GM21786 (cell line): ENCODE data around the gene USP32.
"Not testable (repeated sequence)": the region's sequence is repeated elsewhere in the genome, so short reads cannot be mapped to it uniquely, and the experiment has no call there.

Experiments used
- ATAC-seq: cut with Tn5 transposase; IDR thresholded peaks from one replicate; pipeline ENCODE4 v1.9.1; 2021; ENCODE audit not compliant: unreplicated experiment

USP32 gene

GRCh38 chr17:60372790-60373483 lies 19.0 kb downstream of the USP32 start:
- ATAC-seq = no peak

DNA sequence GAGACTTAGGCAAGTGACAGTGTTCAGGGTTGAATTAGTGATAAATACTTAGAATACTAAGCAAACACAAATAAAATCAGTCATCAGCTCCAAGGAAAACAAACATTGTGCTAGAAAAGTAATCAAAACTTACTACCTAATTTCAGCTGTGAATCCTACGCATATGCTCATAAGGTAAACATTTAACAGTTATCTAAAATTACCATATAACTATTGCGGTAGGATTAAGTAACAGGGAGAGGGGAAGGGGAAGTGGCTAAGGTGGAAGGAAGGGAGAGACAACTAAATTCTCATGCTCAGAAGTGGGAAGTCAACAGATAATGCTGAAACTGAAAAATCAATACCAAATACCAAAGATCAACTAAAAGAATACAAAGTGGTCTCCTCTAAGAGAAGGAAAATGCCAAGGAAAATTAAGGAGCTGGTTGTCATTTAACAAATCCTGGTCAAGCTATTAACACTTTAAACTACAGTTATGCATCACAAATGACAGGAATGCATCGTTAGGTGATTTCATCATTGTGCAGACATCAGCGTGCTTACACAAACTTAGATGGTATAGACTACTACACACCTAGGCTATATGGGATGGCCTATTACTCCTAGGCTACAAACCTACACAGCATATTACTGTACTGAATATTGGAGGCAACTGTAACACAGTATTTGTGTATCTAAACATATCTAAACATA lies 20.0 kb downstream of the USP32 start:
- no peak for ATAC-seq

GRCh38 chr17:60371416-60371815 lies 20.5 kb downstream of the USP32 start:
- no peak for ATAC-seq

- no peak for ATAC-seq
These were observed 22.2 kb downstream of the USP32 start for GRCh38 chr17:60369727-60370126.

DNA sequence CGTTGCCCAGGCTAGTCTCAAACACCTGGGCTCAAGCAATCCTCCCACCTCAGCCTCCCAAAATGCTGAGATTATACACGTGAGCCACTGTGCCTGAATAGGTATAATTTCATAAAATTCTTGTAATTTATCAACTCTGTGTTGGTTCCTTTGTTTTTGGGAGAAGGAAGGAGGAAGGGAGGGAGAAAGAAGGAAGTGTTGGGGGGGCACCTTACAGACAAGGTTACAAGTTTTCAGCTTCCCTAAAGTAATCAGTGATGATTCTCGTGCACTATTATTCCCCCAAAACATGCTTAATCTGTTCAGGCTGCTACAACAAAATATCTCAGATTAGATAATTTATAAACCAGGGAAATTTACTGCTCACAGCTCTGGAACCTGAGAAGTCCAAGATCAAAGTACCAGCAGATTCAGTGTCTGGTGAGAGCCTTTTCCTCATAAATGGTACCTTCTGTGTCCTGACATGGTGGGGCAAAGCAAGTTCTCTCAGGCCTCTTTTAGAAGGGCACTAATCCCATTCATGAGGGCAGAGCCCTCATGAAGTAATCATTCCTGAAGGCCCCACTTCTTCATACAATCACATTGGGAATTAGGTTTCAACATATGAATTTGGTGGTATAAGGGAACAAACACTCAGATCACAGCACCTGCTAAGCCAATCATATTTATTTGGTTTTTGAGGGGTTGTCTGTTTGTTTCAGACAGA lies 28.1 kb downstream of the USP32 start:
- ATAC-seq = no peak

DNA sequence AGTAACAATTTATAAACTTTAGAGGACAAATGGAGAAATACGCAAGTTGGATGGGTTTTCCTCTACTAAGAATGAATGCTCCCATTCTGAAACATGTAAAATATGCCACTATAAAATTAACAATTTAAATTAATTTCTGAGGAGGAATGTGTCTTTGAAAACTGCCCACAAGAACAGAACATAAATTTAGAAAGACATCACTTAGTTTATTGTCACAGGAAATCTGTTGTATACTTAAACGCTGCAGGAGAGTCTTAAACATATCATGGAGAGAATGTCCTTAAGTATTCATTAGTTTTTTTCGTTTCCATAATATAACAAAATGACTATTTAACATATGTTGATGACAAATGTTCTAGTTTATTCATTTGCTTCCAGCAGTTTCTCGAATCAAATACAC lies 29.6 kb downstream of the USP32 start:
- no peak for ATAC-seq

- ATAC-seq = no peak
These were observed 30.0 kb downstream of the USP32 start for GRCh38 chr17:60361889-60362288.

DNA sequence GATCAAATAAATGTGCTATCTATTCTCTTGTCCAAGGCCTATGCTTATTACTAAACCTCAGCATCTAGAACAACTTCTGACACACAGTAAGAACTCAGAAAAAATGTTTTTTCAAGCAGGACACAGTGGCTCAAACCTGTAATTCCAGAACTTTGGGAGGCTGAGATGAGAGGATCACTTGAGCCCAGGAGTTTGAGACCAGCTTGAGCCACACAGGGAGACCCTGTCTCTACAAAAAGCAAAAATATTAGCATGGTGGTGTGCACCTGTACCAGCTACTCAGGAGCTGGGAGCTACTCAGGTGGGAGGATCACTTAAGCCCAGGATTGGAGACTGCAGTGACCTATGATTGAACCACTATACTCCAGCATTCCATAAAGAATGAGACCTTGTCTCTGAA lies 32.5 kb downstream of the USP32 start:
- ATAC-seq = no peak

- no peak for ATAC-seq
These were observed 33.2 kb downstream of the USP32 start for GRCh38 chr17:60358606-60359225.

DNA sequence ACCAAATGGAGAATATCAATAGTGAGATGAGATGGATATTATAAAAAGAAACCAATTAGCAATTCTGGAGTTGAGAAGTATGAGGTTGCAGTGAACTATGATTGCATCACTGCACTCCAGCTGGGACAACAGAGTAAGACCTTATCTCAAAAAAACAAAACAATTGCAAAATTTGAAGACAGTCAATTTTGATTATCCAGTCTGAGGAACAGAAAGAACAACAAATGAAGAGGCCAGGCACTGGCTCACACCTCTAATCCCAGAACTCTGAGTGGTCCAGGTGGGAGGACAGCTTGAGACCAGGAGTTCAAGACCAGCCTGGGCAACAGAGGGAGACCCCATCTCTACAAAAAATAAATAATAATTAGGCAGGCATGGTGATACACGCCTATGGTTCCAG lies 35.0 kb downstream of the USP32 start:
- ATAC-seq = no peak

- ATAC-seq = no peak
These were observed 36.0 kb downstream of the USP32 start for GRCh38 chr17:60355663-60356594.

GRCh38 chr17:60354223-60354622 lies 37.7 kb downstream of the USP32 start:
- ATAC-seq = no peak

DNA sequence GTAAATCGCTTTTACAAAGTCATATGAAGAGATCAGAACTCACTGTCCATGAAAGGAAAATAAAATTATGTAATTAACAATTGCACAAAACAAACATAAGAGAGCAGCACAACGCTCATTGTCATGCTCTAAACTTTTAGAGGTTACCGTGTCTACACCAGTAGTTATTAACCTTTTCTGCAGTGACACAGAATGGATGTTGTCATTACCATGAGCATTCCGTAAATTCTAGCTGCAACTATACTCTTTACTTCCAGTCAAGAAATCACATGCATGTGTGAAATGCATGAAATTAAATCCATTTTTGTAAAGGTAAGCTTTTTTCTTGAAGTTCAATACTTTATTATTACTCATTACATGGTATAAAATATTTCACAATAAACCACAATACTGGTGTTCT lies 38.2 kb downstream of the USP32 start:
- ATAC-seq = no peak

DNA sequence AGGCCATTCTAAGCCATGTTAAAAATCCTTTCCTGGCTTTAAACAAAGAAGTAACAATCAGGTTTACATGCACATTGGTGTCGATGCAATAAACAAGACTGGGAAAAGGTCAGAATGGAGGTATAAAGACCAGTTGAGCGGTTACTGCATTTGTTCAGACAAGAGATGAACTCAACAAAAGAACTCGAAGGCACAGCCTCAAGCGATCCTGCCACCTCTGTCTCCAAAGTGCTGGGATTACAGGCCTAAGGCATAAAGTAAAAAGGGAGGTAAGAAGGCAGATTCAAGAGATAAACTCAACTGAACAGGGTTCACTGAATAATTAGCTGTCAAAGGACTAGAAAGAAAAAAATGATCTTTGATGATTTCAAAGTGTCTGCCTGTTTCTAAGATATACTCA lies 39.4 kb downstream of the USP32 start:
- ATAC-seq = no peak

DNA sequence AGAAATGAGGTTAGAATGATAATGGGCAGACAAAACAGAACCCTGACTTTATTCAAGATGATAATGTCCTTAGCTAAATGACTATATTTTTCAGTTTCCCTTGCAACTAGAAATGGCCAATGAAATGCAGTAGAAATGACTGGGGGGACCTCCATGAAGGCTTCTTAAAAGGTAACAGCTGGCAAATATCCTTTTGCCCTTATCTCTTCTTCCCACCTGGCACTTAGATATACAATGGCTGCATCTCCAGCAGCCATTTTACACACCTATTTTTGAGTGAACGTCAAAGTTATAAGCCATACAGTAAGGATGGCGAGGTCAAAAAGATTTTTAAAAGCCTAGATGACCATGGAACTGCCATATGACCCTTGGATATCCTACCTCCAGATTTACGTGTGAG lies 39.9 kb downstream of the USP32 start:
- no peak for ATAC-seq

- ATAC-seq = no peak
These were observed 40.8 kb downstream of the USP32 start for GRCh38 chr17:60351012-60351695.

- ATAC-seq = no peak
These were observed 43.3 kb downstream of the USP32 start for GRCh38 chr17:60348616-60349015.

- ATAC-seq = no peak
These were observed 46.7 kb downstream of the USP32 start for GRCh38 chr17:60345233-60345632.

GRCh38 chr17:60342492-60342891 lies 49.4 kb downstream of the USP32 start:
- not testable (repeated sequence) for ATAC-seq

- ATAC-seq = no peak
These were observed 56.6 kb downstream of the USP32 start for GRCh38 chr17:60335289-60335688.
